Measurements from ENCODE around the gene C7orf57.
"Not testable (repeated sequence)": the region's sequence is repeated elsewhere in the genome, so short reads cannot be mapped to it uniquely, and the experiment has no call there.

C7orf57 gene

GRCh38 chr7:48035301-48035966 is at the start of gene C7orf57:
C7orf57 (plus strand) TSS chr7:48035543; CDS start chr7:48036309, 766 bp downstream.
- DNase-seq, result peak; percentile 66

DNA sequence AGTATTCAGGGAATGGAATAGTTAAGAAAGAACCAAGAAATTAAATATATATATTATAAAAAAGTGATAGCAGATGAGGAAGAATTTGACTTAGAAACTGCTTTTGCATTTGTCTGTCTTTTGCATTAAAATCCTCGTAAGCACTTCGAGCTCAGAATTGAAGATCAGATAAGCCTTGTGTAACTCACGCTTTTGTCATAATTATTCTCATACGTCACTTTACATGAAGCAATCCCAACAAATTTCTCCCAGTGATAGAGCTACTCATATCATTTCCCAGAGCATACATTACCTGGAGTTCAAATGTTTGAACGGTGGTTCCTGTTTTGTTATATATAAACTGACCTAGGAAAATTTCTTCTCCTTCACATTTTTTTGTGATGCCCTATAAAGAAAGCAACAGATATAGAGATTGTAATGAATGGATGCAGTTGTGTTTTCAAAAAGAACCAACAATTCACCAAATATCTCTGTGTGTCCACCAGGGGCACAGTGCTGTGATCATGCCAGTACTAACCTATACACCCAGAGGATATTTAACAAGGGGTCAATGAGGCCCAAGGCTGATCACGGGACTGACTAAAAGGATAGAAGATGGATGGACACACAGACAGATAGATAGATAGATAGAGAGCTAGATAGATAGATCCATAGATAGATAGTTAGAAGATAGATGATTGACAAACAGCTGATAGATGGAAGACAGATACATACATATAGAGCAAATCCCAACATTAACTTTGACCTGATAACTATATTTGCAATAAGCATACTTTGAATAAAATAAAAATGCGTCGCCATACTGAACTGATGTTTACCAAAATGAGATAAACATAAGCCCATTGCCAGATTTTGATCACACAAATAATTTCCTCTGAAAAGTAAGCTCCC is 46.6 kb upstream of the C7orf57 start:
- no peak for DNase-seq

- DNase-seq, result not testable (repeated sequence)
Measured at GRCh38 chr7:47989607-47990400, 45.5 kb upstream of the C7orf57 start.

DNA sequence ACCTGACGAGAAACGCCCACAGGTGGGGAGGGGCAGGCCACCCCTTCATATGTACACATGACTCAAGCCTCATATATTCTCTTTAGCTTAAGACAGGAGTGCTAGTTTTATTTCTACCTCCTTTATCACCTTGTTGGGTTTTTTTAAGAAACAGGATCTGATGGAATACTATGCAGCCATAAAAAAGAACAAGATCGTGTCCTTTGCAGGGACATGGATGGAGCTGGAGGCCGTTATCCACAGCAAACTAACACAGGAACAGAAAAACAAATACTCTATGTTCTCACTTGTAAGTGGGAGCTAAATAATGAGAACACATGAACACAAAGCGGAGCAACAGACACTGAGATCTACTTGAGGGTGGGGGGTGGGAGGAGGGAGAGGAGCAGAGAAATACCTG is 44.8 kb upstream of the C7orf57 start:
- DNase-seq, result no peak

DNA sequence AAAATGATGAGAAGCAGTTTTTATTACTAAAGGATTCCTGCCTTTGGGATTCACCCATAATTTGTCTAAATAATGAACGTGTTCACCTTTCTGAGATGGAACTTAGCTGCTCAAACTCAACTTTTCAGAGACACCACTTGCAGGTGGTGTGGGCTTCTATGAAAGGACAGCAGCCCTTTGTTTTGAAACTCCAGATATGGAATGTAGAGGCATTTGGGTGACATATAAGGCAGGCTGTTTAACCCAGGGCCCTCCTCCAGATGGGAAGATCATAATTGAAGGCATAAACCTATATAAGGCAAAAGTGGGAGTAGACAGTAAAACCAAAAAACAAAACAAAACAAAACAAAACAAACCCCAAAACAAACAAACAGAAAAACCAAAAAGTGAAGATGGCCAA is 44.1 kb upstream of the C7orf57 start:
- no peak for DNase-seq

DNA sequence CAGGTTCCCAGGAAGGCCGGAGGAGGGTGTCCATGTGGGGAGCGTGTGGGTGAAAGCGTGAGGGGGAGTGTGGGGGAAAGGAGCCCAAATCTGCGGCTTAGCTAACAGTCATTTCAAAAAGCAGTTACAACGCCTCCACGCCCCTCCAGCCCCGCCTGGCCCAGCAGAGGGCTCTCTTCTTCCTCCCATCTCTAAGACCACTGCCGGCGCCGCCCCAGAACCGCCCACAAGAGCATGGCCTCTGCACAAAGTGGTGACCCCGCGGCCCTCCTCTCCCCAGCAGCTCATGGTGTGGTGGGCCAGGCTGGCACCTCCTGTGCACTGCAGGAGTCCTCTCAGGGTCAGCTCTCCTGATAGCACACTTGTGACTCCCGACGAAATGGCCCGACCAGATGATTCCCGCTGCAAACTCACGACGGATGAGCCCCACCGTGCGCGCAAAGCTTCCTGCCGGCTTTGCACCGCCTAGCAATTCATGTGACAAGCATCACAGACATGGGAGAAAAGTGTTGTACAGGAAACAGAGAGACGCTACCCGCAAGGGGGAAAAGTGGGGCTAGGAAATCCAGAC is 43.5 kb upstream of the C7orf57 start:
- peak; percentile 72 for DNase-seq

GRCh38 chr7:47992446-47992845 is 42.9 kb upstream of the C7orf57 start:
- no peak for DNase-seq

DNA sequence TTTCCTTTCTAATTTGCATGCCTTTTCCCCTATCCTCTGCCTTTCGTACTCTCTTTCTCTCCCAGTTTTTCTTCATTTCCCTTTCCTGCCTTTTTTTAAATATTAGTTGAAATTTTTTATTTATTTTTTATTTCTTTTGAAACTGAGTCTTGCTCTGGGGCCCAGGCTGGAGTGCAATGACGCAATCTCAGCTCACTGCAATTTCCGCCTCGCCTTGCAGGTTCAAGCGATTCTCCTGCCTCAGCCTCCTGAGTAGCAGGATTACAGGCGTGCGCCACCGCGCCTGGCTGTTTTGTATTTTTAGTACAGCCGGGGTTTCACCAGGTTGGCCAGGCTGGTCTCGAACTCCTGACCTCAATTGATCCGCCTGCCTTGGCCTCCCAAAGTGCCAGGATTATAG is 35.9 kb upstream of the C7orf57 start:
- no peak for DNase-seq

DNA sequence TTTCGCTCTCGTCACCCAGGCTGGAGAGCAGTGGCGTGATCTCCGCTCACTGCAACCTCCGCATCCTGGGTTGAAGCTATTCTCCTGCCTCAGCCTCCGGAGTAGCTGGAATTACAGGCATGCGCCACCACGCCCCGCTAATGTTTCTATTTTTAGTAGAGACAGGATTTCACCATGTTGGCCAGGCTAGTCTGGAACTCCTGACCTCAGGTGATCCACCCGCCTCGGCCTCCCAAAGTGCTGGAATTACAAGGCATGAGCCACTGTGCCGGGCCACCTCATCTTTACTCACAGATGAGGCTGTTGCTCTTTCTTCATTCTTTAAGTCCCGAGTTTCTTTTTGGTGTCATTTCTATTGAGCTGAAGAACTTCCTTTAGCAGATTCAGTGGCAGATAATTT is 35.2 kb upstream of the C7orf57 start:
- not testable (repeated sequence) for DNase-seq

DNA sequence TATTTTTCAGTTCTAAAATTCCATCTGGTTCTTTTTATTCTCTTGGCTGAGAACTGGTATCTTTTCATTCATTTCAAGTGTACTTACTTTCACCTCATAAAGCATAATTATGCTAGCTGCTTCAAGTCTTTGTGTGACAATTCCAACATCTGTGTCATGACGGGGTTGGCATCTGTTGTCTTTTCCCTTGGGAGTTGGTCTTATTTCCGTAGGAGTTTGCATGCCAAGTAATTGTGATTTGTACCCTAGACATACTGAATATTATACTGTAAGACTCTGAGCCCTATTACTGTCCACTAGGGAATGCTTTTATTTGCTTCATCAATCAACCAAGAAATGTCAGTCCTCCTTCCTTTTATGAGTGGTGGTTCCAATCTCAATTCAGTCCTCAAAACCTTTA is 31.3 kb upstream of the C7orf57 start:
- DNase-seq, result no peak

- DNase-seq, result no peak
Measured at GRCh38 chr7:48004638-48005037, 30.7 kb upstream of the C7orf57 start.

DNA sequence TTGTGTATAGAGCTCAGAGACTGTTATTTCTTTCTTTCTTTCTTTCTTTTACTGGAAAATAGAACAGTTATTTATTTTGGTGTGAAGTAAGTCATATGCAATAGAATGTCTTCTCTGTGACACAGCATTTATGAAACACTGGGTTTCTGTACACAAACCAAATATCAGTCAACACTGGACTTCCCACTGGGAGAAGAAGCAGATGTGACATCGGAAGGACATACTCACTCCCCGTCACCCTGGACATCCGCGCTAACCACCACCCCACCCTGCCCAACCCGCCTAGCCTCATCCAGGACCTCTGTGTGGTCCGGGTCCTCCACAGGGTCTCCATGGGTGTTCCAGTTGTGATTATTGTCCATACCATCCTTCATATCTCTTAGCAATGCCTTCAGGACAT is 28.5 kb upstream of the C7orf57 start:
- DNase-seq, result no peak

- DNase-seq, result no peak
Measured at GRCh38 chr7:48009257-48009656, 26.1 kb upstream of the C7orf57 start.

- DNase-seq, result no peak
Measured at GRCh38 chr7:48009954-48010353, 25.4 kb upstream of the C7orf57 start.

- DNase-seq, result no peak
Measured at GRCh38 chr7:48011323-48011722, 24.0 kb upstream of the C7orf57 start.

- DNase-seq, result no peak
Measured at GRCh38 chr7:48011951-48012350, 23.4 kb upstream of the C7orf57 start.

- no peak for DNase-seq
Measured at GRCh38 chr7:48016641-48017040, 18.7 kb upstream of the C7orf57 start.

GRCh38 chr7:48017674-48018073 is 17.7 kb upstream of the C7orf57 start:
- DNase-seq, result no peak

DNA sequence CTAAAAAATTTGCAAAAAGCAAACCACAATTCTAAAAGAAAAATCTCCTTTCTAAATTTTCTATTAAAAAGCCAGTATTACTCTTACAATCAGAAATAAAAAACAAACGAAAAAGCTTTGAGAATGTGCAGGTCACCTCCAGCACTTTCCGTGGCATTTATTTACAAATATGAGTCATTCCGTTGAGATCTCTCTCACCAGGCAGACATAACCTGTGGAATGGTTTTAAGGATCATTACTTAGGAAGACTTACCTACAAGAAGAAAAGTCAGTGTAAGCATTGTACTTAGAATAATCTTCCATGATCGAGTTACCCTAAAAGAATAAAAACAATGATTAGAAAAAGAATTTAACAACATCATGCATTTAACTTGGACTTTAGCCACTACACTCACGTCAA is 9.7 kb upstream of the C7orf57 start:
- DNase-seq, result no peak

DNA sequence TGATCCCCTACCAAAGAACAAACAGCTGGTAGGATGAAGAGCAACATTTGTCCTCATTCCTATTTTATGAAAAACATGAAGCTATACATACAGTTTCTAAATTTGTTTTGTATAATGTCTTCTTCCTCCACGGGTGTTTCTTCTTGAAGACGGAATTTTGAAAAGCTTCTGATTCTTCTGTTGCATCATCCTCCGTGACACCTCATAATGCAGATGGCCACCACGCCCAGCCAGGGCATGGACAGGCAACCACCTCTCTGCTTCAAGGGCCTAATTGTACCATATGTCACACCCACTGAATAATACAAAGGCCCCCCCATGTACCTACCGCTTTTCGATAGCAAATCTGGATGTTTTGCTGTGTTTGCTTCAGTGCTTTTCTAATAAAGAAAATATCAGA is 6.4 kb upstream of the C7orf57 start, which contains the start of gene SUN3:
Gene SUN3 (minus strand): TSS at position 170 of the 400 bp plus-strand sequence. CDS start 169 bp downstream, at position 1.
- DNase-seq, result no peak

DNA sequence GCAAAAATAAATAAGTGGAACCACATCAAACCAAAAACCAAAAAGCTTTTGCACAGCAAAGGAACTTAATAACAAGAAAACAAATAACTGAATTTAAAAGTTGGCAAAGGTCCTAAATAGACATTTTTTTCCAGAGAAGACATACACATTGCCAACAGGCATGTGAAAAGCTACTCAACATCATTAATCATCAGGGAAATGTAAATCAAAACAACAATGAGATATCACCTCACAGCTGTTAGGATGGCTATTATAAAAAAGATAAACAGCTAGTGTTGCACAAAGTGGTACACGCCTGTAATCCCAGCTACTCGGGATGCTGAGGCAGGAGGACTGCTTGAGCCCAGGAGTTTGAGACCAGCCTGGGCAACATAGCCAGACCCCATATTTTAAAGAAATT is 4.2 kb upstream of the C7orf57 start:
- DNase-seq, result no peak

- DNase-seq, result no peak
Measured at GRCh38 chr7:48033922-48034321, 1.4 kb upstream of the C7orf57 start.

GRCh38 chr7:48035967-48036478 is 680 bp downstream of the C7orf57 start:
- no peak for DNase-seq
